ENCODE measurements around the gene PTPN4. TPM values are rescaled to one million over a fixed set of nuclear protein-coding genes. Genes with fewer than 3 reads are reported as not detected.
"Not testable (repeated sequence)": the region's sequence is repeated elsewhere in the genome, so short reads cannot be mapped to it uniquely, and the experiment has no call there.

Gene PTPN4
- total RNA-seq, 1 donor, result 20.6 TPM

- TF ChIP-seq CTCF (IDR thresholded peaks at IDR 0.05; ENCODE audit: insufficient read depth, low read length), result no peak
- DNase-seq (ENCODE audit: low read depth), result peak; percentile 7
- no peak overlapping the region for H3K4me3 ChIP-seq (ENCODE audit: low read depth, low read length)
Observed at GRCh38 chr2:120020554-120020953, 260.8 kb downstream of the PTPN4 start.

DNA sequence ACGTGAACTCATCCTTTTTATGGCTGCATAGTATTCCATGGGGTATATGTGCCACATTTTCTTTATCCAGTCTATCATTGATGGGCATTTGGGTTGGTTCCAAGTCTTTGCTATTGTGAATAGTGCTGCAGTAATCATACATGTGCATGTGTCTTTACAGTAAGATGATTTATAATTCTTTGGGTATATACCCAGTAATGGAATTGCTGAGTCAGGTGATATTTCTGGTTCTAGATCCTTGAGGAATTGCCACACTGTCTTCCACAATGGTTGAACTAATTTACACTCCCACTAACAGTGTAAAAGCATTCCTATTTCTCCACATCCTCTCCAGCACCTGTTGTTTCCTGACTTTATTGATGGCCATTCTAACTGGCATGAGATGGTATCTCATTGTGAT is 262.8 kb downstream of the PTPN4 start:
- not testable (repeated sequence) for H3K4me3 ChIP-seq (ENCODE audit: low read depth, low read length); DNase-seq (ENCODE audit: low read depth)

- no peak overlapping the region for H3K4me3 ChIP-seq (ENCODE audit: low read depth, low read length)
- DNase-seq (ENCODE audit: low read depth), result no peak
- peak; percentile 32 for TF ChIP-seq CTCF (IDR thresholded peaks at IDR 0.05; ENCODE audit: insufficient read depth, low read length)
Observed at GRCh38 chr2:120026890-120027289, 267.2 kb downstream of the PTPN4 start.

DNA sequence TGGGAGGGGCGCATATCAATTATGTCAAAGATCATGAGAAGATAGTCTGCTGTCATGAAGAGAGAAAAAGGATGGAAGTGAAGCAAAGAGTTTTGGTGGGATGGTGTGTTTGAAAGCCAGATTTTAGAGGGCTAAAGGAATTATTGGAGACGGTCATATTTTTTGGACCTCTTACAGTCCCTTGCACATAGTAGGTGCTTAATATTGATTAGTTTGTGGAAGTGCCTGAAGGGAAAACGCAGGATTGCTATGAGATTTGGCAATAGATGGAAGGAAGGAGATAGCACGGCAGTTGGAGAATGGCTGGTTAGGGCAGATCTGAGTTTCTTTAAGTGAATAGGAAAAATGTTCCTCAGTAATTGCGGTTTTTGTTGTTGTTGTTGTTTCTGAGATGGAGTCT is 269.1 kb downstream of the PTPN4 start:
- DNase-seq (ENCODE audit: low read depth), result no peak
- TF ChIP-seq CTCF (IDR thresholded peaks at IDR 0.05; ENCODE audit: insufficient read depth, low read length), result no peak
- no peak overlapping the region for H3K4me3 ChIP-seq (ENCODE audit: low read depth, low read length)

DNA sequence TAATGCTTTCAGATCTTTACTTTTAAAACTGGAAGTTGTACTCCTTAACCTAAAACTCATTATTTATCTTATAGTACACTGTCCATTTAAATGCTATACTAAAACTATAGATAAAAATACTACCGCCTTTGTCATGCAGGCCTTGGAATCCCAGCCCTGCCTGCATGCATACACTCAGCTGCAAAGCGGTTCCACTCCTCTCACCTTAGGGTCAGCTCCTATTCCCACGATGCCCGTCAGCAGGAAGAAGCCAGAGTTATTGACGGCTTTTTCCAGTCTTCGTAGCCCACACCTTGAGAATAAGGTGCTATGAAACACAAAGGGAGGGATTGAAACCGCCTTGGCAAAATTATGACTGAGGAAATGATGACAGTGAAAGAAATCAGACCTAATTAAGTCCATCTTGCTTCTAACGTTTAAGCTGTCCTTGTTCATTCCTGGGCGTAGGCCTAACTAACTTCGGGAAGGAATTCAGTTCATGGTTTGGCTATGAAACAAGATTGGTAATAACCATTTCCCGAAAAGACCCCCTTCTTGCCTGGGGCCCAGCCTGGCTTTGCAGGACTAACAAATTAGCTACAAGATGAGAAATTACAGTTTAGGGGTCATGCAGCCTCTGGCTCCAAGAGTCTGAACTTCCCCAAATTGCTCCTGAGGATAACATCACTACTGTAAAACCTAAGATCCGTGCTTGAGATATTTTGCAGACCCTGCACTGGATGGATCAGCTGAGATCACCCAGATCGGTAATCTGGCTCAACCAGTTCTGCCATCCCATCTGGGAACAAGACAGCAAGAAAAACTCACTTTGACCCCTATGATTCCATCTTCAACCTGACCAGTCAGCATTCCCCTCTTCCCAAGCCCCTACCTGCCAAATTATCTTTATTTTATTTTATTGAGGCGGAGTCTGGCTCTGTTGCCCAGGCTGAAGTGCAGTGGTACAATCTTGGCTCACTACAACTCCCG is 270.2 kb downstream of the PTPN4 start:
- no peak overlapping the region for H3K4me3 ChIP-seq (ENCODE audit: low read depth, low read length)
- TF ChIP-seq CTCF (IDR thresholded peaks at IDR 0.05; ENCODE audit: insufficient read depth, low read length), result no peak
- peak; percentile 8 for DNase-seq (ENCODE audit: low read depth)

DNA sequence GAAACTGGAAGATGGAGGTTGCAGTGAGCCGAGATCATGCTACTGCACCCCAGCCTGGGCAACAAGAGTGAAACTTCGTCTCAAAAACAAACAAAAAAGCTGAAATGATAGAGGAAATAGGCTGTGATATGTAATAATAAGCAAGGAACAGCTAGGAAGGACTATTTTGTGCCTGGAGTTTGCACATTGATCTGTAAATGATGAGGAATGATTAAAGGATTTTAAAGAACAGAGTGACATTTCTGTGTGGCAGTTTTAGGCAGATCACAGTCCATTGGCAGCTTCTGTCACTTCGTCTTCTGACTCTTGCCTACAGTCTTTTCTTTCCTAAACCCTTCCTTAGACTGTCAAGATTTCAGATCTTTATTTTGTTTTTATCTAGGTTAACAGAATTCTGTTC is 272.6 kb downstream of the PTPN4 start:
- DNase-seq (ENCODE audit: low read depth), result no peak
- H3K4me3 ChIP-seq (ENCODE audit: low read depth, low read length), result no peak overlapping the region
- no peak for TF ChIP-seq CTCF (IDR thresholded peaks at IDR 0.05; ENCODE audit: insufficient read depth, low read length)

Other genes with a start within 250 kb of the PTPN4 start
- not detected in 2 replicates for gene SCTR, start 235.4 kb upstream of the PTPN4 start, total RNA-seq (ENCODE audit: low replicate concordance)
- gene CFAP221, start 215.5 kb upstream of the PTPN4 start, total RNA-seq (ENCODE audit: low replicate concordance), result not detected in 2 replicates
- 1.9 and 6.6 TPM in 2 replicates for gene TMEM177, start 80.7 kb upstream of the PTPN4 start, total RNA-seq (ENCODE audit: low replicate concordance)

All from fibroblast of the aortic adventitia (primary cell).